ENCODE measurements around the gene ADCY6. TPM values are rescaled to one million over a fixed set of nuclear protein-coding genes. Genes with fewer than 3 reads are reported as not detected.

ADCY6 gene
- total and polyA plus RNA-seq, 4 donors = 4.3 to 30.5 (median 10.5) TPM

- Histone ChIP-seq H3K9ac (ENCODE audit: low read depth in 1 of 2, low read length in 2 of 2) (no peak overlapping the region), H3K27ac (ENCODE audit: low read depth in 1 of 2, low read length in 2 of 2) (no peak overlapping the region)
Measured at GRCh38 chr12:48816143-48816854, 27.4 kb upstream of the ADCY6 start.

More at GRCh38 chr12:48816143-48816854, 27.4 kb upstream of the ADCY6 start:
- H3K4me3 ChIP-seq (ENCODE audit: low read depth in 1 of 3, low read length in 3 of 3) = no peak overlapping the region
- no peaks in the 10 kb centered on the region for H3K36me3 ChIP-seq (ENCODE audit: control insufficient read depth in 4 of 4, insufficient read depth in 3 of 4, low read depth in 1 of 4, low read length in 3 of 4)
- TF ChIP-seq FOXA2 (IDR thresholded peaks at IDR 0.05) (no peak), ZBTB33 (IDR thresholded peaks at IDR 0.05) (no peak), ATF3 (IDR thresholded peaks at IDR 0.05) (no peak), NR2F2 (IDR thresholded peaks at IDR 0.05) (no peak), SP1 (IDR thresholded peaks at IDR 0.05) (no peak), JUND (IDR thresholded peaks at IDR 0.05) (no peak), RXRA (IDR thresholded peaks at IDR 0.05) (no peak), TAF1 (conservative IDR thresholded peaks at IDR 0.05) (no peak), REST (IDR thresholded peaks at IDR 0.05) (no peak), HNF4A (conservative IDR thresholded peaks at IDR 0.05) (no peak), FOXA1 (IDR thresholded peaks at IDR 0.05) (no peak), MAX (IDR thresholded peaks at IDR 0.05) (no peak), RAD21 (IDR thresholded peaks at IDR 0.05) (no peak), EGR1 (IDR thresholded peaks at IDR 0.05; ENCODE audit: low read depth in 2 of 2) (no peak), YY1 (IDR thresholded peaks at IDR 0.05) (no peak)
- WGBS = 83% methylated on average over 3 of the region's 3 CpGs
- H3K9me3 ChIP-seq (ENCODE audit: control insufficient read depth in 4 of 4, low read length in 3 of 4) = no peaks in the 10 kb centered on the region
- H3K4me1 ChIP-seq (ENCODE audit: control insufficient read depth in 4 of 4, insufficient read depth in 4 of 4, low read length in 3 of 4) = peaks cover 3 to 28% (median 18%) of the 10 kb centered on the region in 4 donors
- DNase-seq (ENCODE audit: low spot score) = no peak
- peaks cover 0 to 6% (median 3%) of the 10 kb centered on the region in 4 donors for H3K27me3 ChIP-seq (ENCODE audit: control insufficient read depth in 4 of 4, insufficient read depth in 4 of 4, low read length in 3 of 4)

Measured in liver (tissue), 9 donors.